H1 (cell line): Measurements from ENCODE around the gene HSPB1. TPM values are rescaled to one million over a fixed set of nuclear protein-coding genes. Genes with fewer than 3 reads are reported as not detected.

Experiments used
- CTCF ChIA-PET: fragments of 300-600 bp; sonication (Branson Sonifier 250); formaldehyde crosslinking; loops from one replicate; lab custom pipeline; 2021; ENCODE audit not compliant: partially characterized antibody; lab: Charles Lee
- POLR2A ChIA-PET: fragments of 300-600 bp; sonication (Branson Sonifier 250); formaldehyde crosslinking; loops from one replicate; lab custom pipeline; 2021; ENCODE audit warnings: inconsistent platforms; ENCODE audit not compliant: partially characterized antibody; lab: Charles Lee
- DNase-seq, 2 experiments: peaks; one replicate each; pipeline versions ENCODE4 v3.0.0 to v3.0.0-alpha.2; 2010 to 2022; ENCODE audit warnings: low spot score in 2 of 2, low read depth in 1 of 2, mixed read lengths in 1 of 2
- FAIRE-seq: peaks from 2 replicates; lab custom pipeline; 2011; peaks lifted over from hg19 to GRCh38; lab: Jason Lieb, UNC
- H2AFZ ChIP-seq: 2 replicates; pipeline ENCODE4 v1.8.1; 2012; ENCODE audit warnings: low read length, inconsistent platforms
- H2AK5ac ChIP-seq: 2 replicates; pipeline ENCODE4 v1.6.1; 2013; ENCODE audit warnings: low read depth, low read length
- H2BK120ac ChIP-seq: replicated peaks from 2 replicates; pipeline ENCODE3; 2013; ENCODE audit warnings: low read depth, low read length, inconsistent platforms
- H2BK12ac ChIP-seq: 2 replicates; pipeline ENCODE4 v1.6.1; 2013; ENCODE audit warnings: low read depth, low read length
- H2BK15ac ChIP-seq: 2 replicates; pipeline ENCODE4 v1.6.1; 2013; ENCODE audit warnings: low read length
- H2BK20ac ChIP-seq: 2 replicates; pipeline ENCODE4 v1.6.1; 2013; ENCODE audit warnings: low read length
- H2BK5ac ChIP-seq: 2 replicates; pipeline ENCODE4 v1.6.1; 2013; ENCODE audit warnings: low read depth, low read length
- H3K14ac ChIP-seq: 2 replicates; pipeline ENCODE4 v1.6.1; 2013; ENCODE audit warnings: inconsistent platforms; ENCODE audit not compliant: insufficient read length
- H3K18ac ChIP-seq: 2 replicates; pipeline ENCODE4 v1.6.1; 2013; ENCODE audit warnings: low read length; ENCODE audit errors: extremely low read depth
- H3K23ac ChIP-seq: 2 replicates; pipeline ENCODE4 v1.6.1; 2013; ENCODE audit warnings: inconsistent platforms; ENCODE audit not compliant: insufficient read length
- H3K23me2 ChIP-seq: 2 replicates; pipeline ENCODE4 v1.6.1; 2013; ENCODE audit warnings: low read depth, low read length
- H3K27ac ChIP-seq: 2 replicates; pipeline ENCODE4 v1.6.1; 2011; ENCODE audit warnings: low read depth, low read length, inconsistent platforms
- H3K27me3 ChIP-seq, 4 experiments: replicated peaks in 1 of 4; 1 replicate in 1 of 4; 2 replicates in 3 of 4; pipeline versions ENCODE4 v1.6.1 to v1.8.1; 2011 to 2013; ENCODE audit warnings: low read length in 3 of 4, mild to moderate bottlenecking in 3 of 4, inconsistent platforms in 2 of 4, mixed read lengths in 2 of 4, moderate library complexity in 1 of 4; ENCODE audit not compliant: control insufficient read depth in 3 of 4, insufficient read depth in 3 of 4; ENCODE audit errors: extremely low read depth in 1 of 4
- H3K36me3 ChIP-seq, 4 experiments: 2 replicates each; pipeline versions ENCODE4 v1.6.1 to v1.8.1; 2011 to 2013; ENCODE audit warnings: mild to moderate bottlenecking in 4 of 4, low read length in 3 of 4, moderate library complexity in 2 of 4, control low read depth in 1 of 4, inconsistent platforms in 1 of 4; ENCODE audit not compliant: insufficient read depth in 4 of 4, control insufficient read depth in 2 of 4
- H3K4ac ChIP-seq: replicated peaks from 2 replicates; pipeline ENCODE3; 2013; ENCODE audit warnings: low read length, low read depth, mixed read lengths, inconsistent platforms; ENCODE audit not compliant: insufficient read length
- H3K4me1 ChIP-seq, 4 experiments: replicated peaks in 1 of 4; 1 replicate in 1 of 4; 2 replicates in 3 of 4; pipeline versions ENCODE4 v1.6.1 to v1.8.1; 2011 to 2013; ENCODE audit warnings: low read length in 3 of 4, inconsistent platforms in 2 of 4, mixed read lengths in 1 of 4; ENCODE audit not compliant: insufficient read depth in 4 of 4, control insufficient read depth in 3 of 4
- H3K4me2 ChIP-seq, 2 experiments: 2 replicates each; pipeline versions ENCODE4 v1.6.1 to v1.8.1; 2011 to 2013; ENCODE audit warnings: low read depth in 2 of 2, low read length in 2 of 2, control low read depth in 1 of 2, inconsistent platforms in 1 of 2, mild to moderate bottlenecking in 1 of 2; ENCODE audit not compliant: insufficient read depth in 1 of 2
- H3K4me3 ChIP-seq, 4 experiments: fragments of 200-600, 300-600 bp in 1 of 4; sonication (generic), shearing (Covaris generic), sonication (Bioruptor Twin) in 1 of 4; 2 replicates each; pipeline versions ENCODE4 v1.5.1 to v1.8.1; 2011 to 2016; ENCODE audit warnings: low read length in 4 of 4, low read depth in 3 of 4, control low read depth in 2 of 4, inconsistent platforms in 2 of 4, mild to moderate bottlenecking in 2 of 4, mixed read lengths in 1 of 4, moderate library complexity in 1 of 4; ENCODE audit not compliant: insufficient read depth in 2 of 4; ENCODE audit errors: extremely low read depth in 1 of 4
- H3K56ac ChIP-seq: replicated peaks from 2 replicates; pipeline ENCODE3; 2013; ENCODE audit warnings: low read depth, mild to moderate bottlenecking, mixed read lengths, low read length, inconsistent platforms; ENCODE audit not compliant: insufficient read length
- H3K79me1 ChIP-seq: 2 replicates; pipeline ENCODE4 v1.6.1; 2013; ENCODE audit warnings: low read depth, low read length, control low read depth
- H3K79me2 ChIP-seq, 2 experiments: 2 replicates each; pipeline versions ENCODE4 v1.6.1 to v1.8.1; 2012 to 2013; ENCODE audit warnings: low read length in 2 of 2, mild to moderate bottlenecking in 2 of 2, inconsistent platforms in 1 of 2; ENCODE audit not compliant: insufficient read depth in 2 of 2, control insufficient read depth in 1 of 2
- H3K9ac ChIP-seq, 4 experiments: replicated peaks in 1 of 4; 1 replicate in 1 of 4; 2 replicates in 3 of 4; pipeline versions ENCODE4 v1.6.1 to v1.8.1; 2011 to 2013; ENCODE audit warnings: low read depth in 3 of 4, low read length in 3 of 4, control low read depth in 2 of 4, mild to moderate bottlenecking in 2 of 4, moderate library complexity in 2 of 4, inconsistent platforms in 1 of 4; ENCODE audit errors: extremely low read depth in 1 of 4
- H3K9me3 ChIP-seq, 2 experiments: 2 replicates each; pipeline versions ENCODE4 v1.6.1 to v1.8.1; 2012 to 2013; ENCODE audit warnings: mild to moderate bottlenecking in 2 of 2, moderate library complexity in 2 of 2, control low read depth in 1 of 2, inconsistent platforms in 1 of 2, low read depth in 1 of 2, low read length in 1 of 2, mixed read lengths in 1 of 2; ENCODE audit not compliant: insufficient read depth in 2 of 2
- H4K20me1 ChIP-seq, 2 experiments: replicated peaks in 1 of 2; 2 replicates each; pipeline versions ENCODE3 to v1.8.1; 2011 to 2013; ENCODE audit warnings: inconsistent platforms in 2 of 2, low read length in 2 of 2, mild to moderate bottlenecking in 1 of 2; ENCODE audit not compliant: insufficient read depth in 2 of 2, control insufficient read depth in 1 of 2
- H4K5ac ChIP-seq: 2 replicates; pipeline ENCODE4 v1.6.1; 2013; ENCODE audit warnings: low read length, low read depth, mixed read lengths, inconsistent platforms; ENCODE audit not compliant: insufficient read length
- H4K8ac ChIP-seq: 2 replicates; pipeline ENCODE4 v1.8.0; 2013; ENCODE audit warnings: mild to moderate bottlenecking, moderate library complexity, low read length, inconsistent platforms; ENCODE audit not compliant: insufficient read depth; ENCODE audit errors: extremely low read depth
- H4K91ac ChIP-seq: replicated peaks from 2 replicates; pipeline ENCODE3; 2013; ENCODE audit warnings: low read length, mixed read lengths, inconsistent platforms; ENCODE audit not compliant: insufficient read length
- ASH2L ChIP-seq: fragments of 200-600, 300-600 bp; sonication (generic); IDR thresholded peaks from one replicate; pipeline ENCODE4 v1.7.1; 2017; ENCODE audit warnings: low read length
- ATF3 ChIP-seq: IDR thresholded peaks from 2 replicates; pipeline ENCODE4 v1.6.1; 2011; ENCODE audit warnings: low read depth, mild to moderate bottlenecking, low read length; ENCODE audit not compliant: insufficient read depth
- CBX8 ChIP-seq: fragments of 300-800, 300-1000 bp; sonication (generic); IDR thresholded peaks from 2 replicates; pipeline ENCODE4 v1.7.1; 2016; ENCODE audit warnings: low read depth, low read length, borderline replicate concordance
- CHD2 ChIP-seq: IDR thresholded peaks from 2 replicates; pipeline ENCODE4 v1.6.1; 2012; ENCODE audit warnings: low read length, improper control_type of control experiment
- FOSL1 ChIP-seq: IDR thresholded peaks from 2 replicates; pipeline ENCODE4 v1.6.1; 2011; ENCODE audit warnings: mild to moderate bottlenecking, low read depth, low read length, moderate library complexity; ENCODE audit not compliant: insufficient read depth
- HDAC6 ChIP-seq: IDR thresholded peaks from one replicate; pipeline ENCODE4 v1.7.1; 2012; ENCODE audit warnings: low read depth, mild to moderate bottlenecking, inconsistent platforms, low read length, moderate library complexity
- KDM1A ChIP-seq: fragments of 200-600, 300-600 bp; sonication (generic); IDR thresholded peaks from 2 replicates; pipeline ENCODE4 v1.7.1; 2016; ENCODE audit warnings: mild to moderate bottlenecking, low read length, borderline replicate concordance
- RNF2 ChIP-seq: fragments of 200-900, 300-1000 bp; sonication (generic); IDR thresholded peaks from 2 replicates; pipeline ENCODE4 v1.7.1; 2016; ENCODE audit warnings: borderline replicate concordance, low read depth, mild to moderate bottlenecking, antibody characterized with exemption, low read length; ENCODE audit not compliant: poor library complexity, severe bottlenecking; ENCODE audit errors: missing control alignments
- SAP30 ChIP-seq: fragments of 300-600 bp; sonication (generic); IDR thresholded peaks from 2 replicates; pipeline ENCODE4 v1.7.1; 2012; ENCODE audit warnings: low read length, moderate library complexity, mild to moderate bottlenecking, inconsistent platforms; ENCODE audit not compliant: insufficient read depth, insufficient replicate concordance
- SIN3A ChIP-seq, 2 experiments: IDR thresholded peaks in 1 of 2; conservative IDR thresholded peaks in 1 of 2; 2 replicates each; pipeline ENCODE4 v1.6.1; 2011 to 2012; ENCODE audit warnings: low read length in 2 of 2, improper control_type of control experiment in 1 of 2, low read depth in 1 of 2, mild to moderate bottlenecking in 1 of 2
- SIRT6 ChIP-seq: IDR thresholded peaks from one replicate; pipeline ENCODE4 v1.7.1; 2012; ENCODE audit warnings: low read length, inconsistent platforms
- SUZ12 ChIP-seq: fragments of 200-600 bp; sonication (generic); IDR thresholded peaks from 2 replicates; pipeline ENCODE4 v1.6.1; 2012; ENCODE audit warnings: mild to moderate bottlenecking, inconsistent platforms, low read length, moderate library complexity, mixed read lengths
- TCF12 ChIP-seq: IDR thresholded peaks from 2 replicates; pipeline ENCODE4 v1.6.1; 2011; ENCODE audit warnings: low read depth, mild to moderate bottlenecking, low read length
- WGBS, 2 experiments: shearing (Covaris generic) in 1 of 2; methylation state at CpG; one replicate each; pipeline versions ENCODE4 v1.1.6 to v1.1.7; 2013 to 2015; ENCODE audit warnings: low lambda C conversion rate in 2 of 2, mixed read lengths in 2 of 2, inconsistent platforms in 1 of 2, low coverage in 1 of 2, missing lambda C conversion rate in 1 of 2; ENCODE audit not compliant: insufficient replicate concordance in 2 of 2, insufficient coverage in 1 of 2, insufficient read length in 1 of 2; ENCODE audit errors: extremely low coverage in 1 of 2, missing lambda C conversion rate in 1 of 2; 5-methylcytosine and 5-hydroxymethylcytosine counted together
- polyA plus RNA-seq, 7 experiments: library from polyadenylated mRNA; depleted of rRNA in 3 of 7; stranded (reverse) in 5 of 7; unstranded in 2 of 7; fragments of >200 nt in 5 of 7; fragments of 200-250 nt in 2 of 7; gene quantifications; 1 replicate in 5 of 7; 2 replicates in 1 of 7; 4 replicates in 1 of 7; pipeline versions ENCODE4 v1.2.1 to v1.2.3, GENCODE V29; 2011 to 2013; ENCODE audit warnings: missing spikeins in 2 of 7, mixed read lengths in 2 of 7
- total RNA-seq: library from RNA; stranded (reverse); fragmentation: NEBNext Ultra II Directional; extraction: Animal tissue kit (Norgen Biotek cat#: 25700); gene quantifications from 2 replicates; pipeline ENCODE4 v1.2.1, GENCODE V29; 2021

HSPB1 gene
- total and polyA plus RNA-seq, 2 of the 8 experiments (the other 6 are each of a cell fraction or from before 2014, with no cell fraction given), result 165 to 254 TPM

- peaks cover 79 to 100% of the 10 kb centered on the region in 2 experiments for H3K79me2 ChIP-seq
- H3K23ac ChIP-seq, result no peak overlapping the region
- H3K14ac ChIP-seq, result no peak overlapping the region
- no peak overlapping the region for H2AK5ac ChIP-seq
- no peak overlapping the region for H3K27ac ChIP-seq
- no peak overlapping the region for H3K4me2 ChIP-seq
- no peak overlapping the region for H2AFZ ChIP-seq
- no peak for DNase-seq
- H3K23me2 ChIP-seq, result no peaks in the 10 kb centered on the region
- WGBS, 2 experiments, result 93% methylated on average over 5 of the region's 5 CpGs; no CpG with 5 or more reads in 1 of the 2 experiments
- no peaks in the 10 kb centered on the region for H3K79me1 ChIP-seq
- H2BK12ac ChIP-seq, result no peak overlapping the region
- no peak overlapping the region for H3K18ac ChIP-seq
- no peak overlapping the region for H3K4me3 ChIP-seq
- no peak overlapping the region for H3K4ac ChIP-seq
- ChIA-PET CTCF (interaction anchor here (0.8 to 1.3 kb wide), 2 partner anchors 23 to 63 kb away, joined by 3 to 4 read pairs; no protein-coding TSS in a partner anchor), POLR2A (interaction anchor here (0.9 to 14.3 kb wide), 10 partner anchors 17 to 55 kb away, joined by 3 to 249 read pairs (median 4); partner anchors contain the start of gene SSC4D)
- H2BK20ac ChIP-seq, result no peak overlapping the region
- no peak overlapping the region for H3K9ac ChIP-seq
- H2BK15ac ChIP-seq, result no peak overlapping the region
- H2BK120ac ChIP-seq, result no peak overlapping the region
- H4K20me1 ChIP-seq, result peaks cover 45 to 53% of the 10 kb centered on the region in 2 experiments
- peaks cover 0 to 3% (median 1%) of the 10 kb centered on the region in 4 experiments; a peak in 3 of 7 replicates for H3K4me1 ChIP-seq
- FAIRE-seq, result no peak
- H3K36me3 ChIP-seq, result peaks cover 4 to 49% (median 23%) of the 10 kb centered on the region in 4 experiments; a peak in 7 of 8 replicates
- H4K91ac ChIP-seq, result no peak overlapping the region
- H3K56ac ChIP-seq, result no peak overlapping the region
- H3K9me3 ChIP-seq, result no peaks in the 10 kb centered on the region
- H2BK5ac ChIP-seq, result no peak overlapping the region
- H4K8ac ChIP-seq, result no peak overlapping the region
- H3K27me3 ChIP-seq, result no peaks in the 10 kb centered on the region
- no peak overlapping the region for H4K5ac ChIP-seq
- TF ChIP-seq CBX8 (no peak), ASH2L (no peak), FOSL1 (no peak), SUZ12 (no peak), RNF2 (no peak), KDM1A (no peak), ATF3 (no peak), HDAC6 (no peak), SAP30 (no peak), SIRT6 (no peak), CHD2 (no peak), TCF12 (no peak), SIN3A (conservative IDR thresholded peaks at IDR 0.05 in 1 of 2, IDR thresholded peaks at IDR 0.05 in 1 of 2; ENCODE audit: low read depth in 1 of 2, low read length in 2 of 2) (no peak)
Measured at GRCh38 chr7:76353744-76354143, 51.3 kb downstream of the HSPB1 start.
